Measurements from ENCODE around the gene UQCR11.

Gene UQCR11

GRCh38 chr19:1593501-1593772, 11.8 kb downstream of the UQCR11 start:
- Histone ChIP-seq H3K27ac (ENCODE audit: low read length) (no peak overlapping the region), H3K4me1 (ENCODE audit: low read length) (peaks cover 5% of the 10 kb centered on the region; the same call in 1 of the 2 replicates), H3K9ac (ENCODE audit: low read length) (peak overlapping the region; percentile 86; the same call in 1 of the 2 replicates), H3K36me3 (replicated peaks; ENCODE audit: insufficient read depth, low read length) (peaks cover 4% of the 10 kb centered on the region; the same call in 1 of the 2 replicates), H3K79me2 (ENCODE audit: low read length) (peaks cover 44% of the 10 kb centered on the region), H3K27me3 (replicated peaks; ENCODE audit: insufficient read depth, low read length) (no peaks in the 10 kb centered on the region), H3K4me3 (ENCODE audit: low read length) (peak overlapping the region; percentile 84; the same call in 1 of the 2 replicates), H3F3A (ENCODE audit: insufficient read depth, low read length) (peaks cover 18% of the 10 kb centered on the region; the same call in 1 of the 2 replicates), H3K9me2 (replicated peaks; ENCODE audit: insufficient read depth, low read length) (no peaks in the 10 kb centered on the region), H3K4me2 (ENCODE audit: low read depth, low read length) (peak overlapping the region; percentile 98), H3K9me3 (replicated peaks; ENCODE audit: insufficient read depth, low read length) (no peaks in the 10 kb centered on the region), H4K20me1 (ENCODE audit: insufficient read depth, low read length) (no peaks in the 10 kb centered on the region), H2AFZ (ENCODE audit: low read length) (peak overlapping the region; percentile 94)
- no peak for DNase-seq
- TF ChIP-seq EZH2 (optimal IDR thresholded peaks at IDR 0.05; ENCODE audit: low read depth, low read length) (no peak), EZH2phosphoT487 (IDR thresholded peaks at IDR 0.05; ENCODE audit: low read length) (no peak)
- TF ChIP-seq, protein P1, sequence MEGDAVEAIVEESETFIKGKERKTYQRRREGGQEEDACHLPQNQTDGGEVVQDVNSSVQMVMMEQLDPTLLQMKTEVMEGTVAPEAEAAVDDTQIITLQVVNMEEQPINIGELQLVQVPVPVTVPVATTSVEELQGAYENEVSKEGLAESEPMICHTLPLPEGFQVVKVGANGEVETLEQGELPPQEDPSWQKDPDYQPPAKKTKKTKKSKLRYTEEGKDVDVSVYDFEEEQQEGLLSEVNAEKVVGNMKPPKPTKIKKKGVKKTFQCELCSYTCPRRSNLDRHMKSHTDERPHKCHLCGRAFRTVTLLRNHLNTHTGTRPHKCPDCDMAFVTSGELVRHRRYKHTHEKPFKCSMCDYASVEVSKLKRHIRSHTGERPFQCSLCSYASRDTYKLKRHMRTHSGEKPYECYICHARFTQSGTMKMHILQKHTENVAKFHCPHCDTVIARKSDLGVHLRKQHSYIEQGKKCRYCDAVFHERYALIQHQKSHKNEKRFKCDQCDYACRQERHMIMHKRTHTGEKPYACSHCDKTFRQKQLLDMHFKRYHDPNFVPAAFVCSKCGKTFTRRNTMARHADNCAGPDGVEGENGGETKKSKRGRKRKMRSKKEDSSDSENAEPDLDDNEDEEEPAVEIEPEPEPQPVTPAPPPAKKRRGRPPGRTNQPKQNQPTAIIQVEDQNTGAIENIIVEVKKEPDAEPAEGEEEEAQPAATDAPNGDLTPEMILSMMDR (IDR thresholded peaks at IDR 0.05; ENCODE audit: low read length) = no peak

DNA sequence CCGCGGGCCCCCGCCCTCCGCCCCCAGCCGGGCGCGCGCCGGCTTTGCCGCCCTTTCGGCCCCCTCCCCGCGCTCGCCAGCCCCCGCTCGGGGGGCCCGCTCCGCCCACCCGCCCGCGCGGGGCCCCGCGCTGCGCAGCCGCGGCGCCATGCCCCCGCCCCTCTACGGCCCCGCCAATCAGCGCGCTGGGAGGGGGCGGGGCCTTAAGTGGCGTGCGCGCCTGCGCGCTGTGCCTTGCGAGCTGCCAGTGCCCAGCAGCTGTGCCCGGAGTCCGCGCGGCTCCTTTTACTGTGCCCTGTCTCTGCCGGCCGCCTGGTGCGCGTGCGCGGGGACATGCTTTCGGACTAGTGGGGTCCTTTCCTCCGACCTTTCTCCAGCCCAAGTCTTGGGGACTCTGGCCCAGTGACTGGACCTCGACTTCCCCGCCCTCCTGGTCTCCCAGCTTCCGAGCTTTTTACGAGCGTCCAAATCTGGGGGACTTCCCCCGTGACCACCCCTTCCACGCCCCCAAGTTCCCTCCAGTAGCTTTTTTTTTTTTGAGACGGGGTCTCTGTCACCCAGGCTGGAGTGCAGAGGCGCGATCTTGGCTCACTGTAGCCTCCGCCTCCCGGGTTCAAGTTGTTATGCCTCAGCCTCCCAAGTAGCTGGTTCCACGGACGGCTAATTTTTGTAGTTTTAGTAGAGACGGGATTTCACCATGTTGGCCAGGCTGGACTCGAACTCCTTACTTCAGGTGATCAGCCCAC, 12.3 kb downstream of the UQCR11 start, which contains the start of gene MBD3:
Gene MBD3 (minus strand): TSS at position 111 of the 746 bp plus-strand sequence. CDS start 234 bp downstream, outside the sequence.
- Histone ChIP-seq H3K27ac (ENCODE audit: low read length) (peak within 1 kb of the TSS; percentile 89), H2AFZ (ENCODE audit: low read length) (peak within 1 kb of the TSS; percentile 94), H3K9ac (ENCODE audit: low read length) (peak within 1 kb of the TSS; percentile 100), H3K4me1 (ENCODE audit: low read length) (peaks cover 5% of the 10 kb centered on the region; the same call in 1 of the 2 replicates), H3K36me3 (replicated peaks; ENCODE audit: insufficient read depth, low read length) (peaks cover 4% of the 10 kb centered on the region; the same call in 1 of the 2 replicates), H3K4me3 (ENCODE audit: low read length) (peak within 1 kb of the TSS; percentile 84), H3K9me3 (replicated peaks; ENCODE audit: insufficient read depth, low read length) (no peaks in the 10 kb centered on the region), H3K4me2 (ENCODE audit: low read depth, low read length) (peak within 1 kb of the TSS; percentile 98), H3K79me2 (ENCODE audit: low read length) (peaks cover 47% of the 10 kb centered on the region), H3K9me2 (replicated peaks; ENCODE audit: insufficient read depth, low read length) (no peaks in the 10 kb centered on the region), H3K27me3 (replicated peaks; ENCODE audit: insufficient read depth, low read length) (no peaks in the 10 kb centered on the region), H4K20me1 (ENCODE audit: insufficient read depth, low read length) (no peaks in the 10 kb centered on the region), H3F3A (ENCODE audit: insufficient read depth, low read length) (peaks cover 18% of the 10 kb centered on the region; the same call in 1 of the 2 replicates)
- no peak for TF ChIP-seq EZH2phosphoT487 (IDR thresholded peaks at IDR 0.05; ENCODE audit: low read length)
- peak; percentile 99 for DNase-seq

- Histone ChIP-seq H3K79me2 (ENCODE audit: low read length) (peaks cover 49% of the 10 kb centered on the region), H4K20me1 (ENCODE audit: insufficient read depth, low read length) (no peaks in the 10 kb centered on the region), H3K9me3 (replicated peaks; ENCODE audit: insufficient read depth, low read length) (no peaks in the 10 kb centered on the region), H3K4me1 (ENCODE audit: low read length) (peaks cover 5% of the 10 kb centered on the region; the same call in 1 of the 2 replicates), H3K27me3 (replicated peaks; ENCODE audit: insufficient read depth, low read length) (no peaks in the 10 kb centered on the region), H3K4me2 (ENCODE audit: low read depth, low read length) (peak overlapping the region; percentile 87), H3K36me3 (replicated peaks; ENCODE audit: insufficient read depth, low read length) (peaks cover 2% of the 10 kb centered on the region; the same call in 1 of the 2 replicates), H3K9me2 (replicated peaks; ENCODE audit: insufficient read depth, low read length) (no peaks in the 10 kb centered on the region), H3K27ac (ENCODE audit: low read length) (peak overlapping the region; percentile 89), H3F3A (ENCODE audit: insufficient read depth, low read length) (peaks cover 18% of the 10 kb centered on the region; the same call in 1 of the 2 replicates), H3K9ac (ENCODE audit: low read length) (peak overlapping the region; percentile 100), H3K4me3 (ENCODE audit: low read length) (peak overlapping the region; percentile 82), H2AFZ (ENCODE audit: low read length) (peak overlapping the region; percentile 47; the same call in 1 of the 2 replicates)
- TF ChIP-seq EZH2phosphoT487 (IDR thresholded peaks at IDR 0.05; ENCODE audit: low read length) (no peak), EZH2 (optimal IDR thresholded peaks at IDR 0.05; ENCODE audit: low read depth, low read length) (no peak)
- TF ChIP-seq, protein P1 (IDR thresholded peaks at IDR 0.05; ENCODE audit: low read length) = no peak
- peak; percentile 97 for DNase-seq
These were observed 13.1 kb downstream of the UQCR11 start for GRCh38 chr19:1592024-1592754.

All from MM.1S (cell line).